HUES48 (cell line): ENCODE results near the gene MNS1.
A peak's percentile ranks its signal among the peaks of the same experiment; 100 is the strongest.
"Not testable (repeated sequence)": the region's sequence is repeated elsewhere in the genome, so short reads cannot be mapped to it uniquely, and the experiment has no call there.

Experiments
- H3K27ac ChIP-seq: one replicate; pipeline ENCODE4 v1.7.0; 2013; ENCODE audit warnings: low read depth, low read length, inconsistent platforms
- H3K27me3 ChIP-seq: 2 replicates; pipeline ENCODE4 v1.6.1; 2013; ENCODE audit warnings: mild to moderate bottlenecking, low read length; ENCODE audit not compliant: control insufficient read depth, insufficient read depth
- H3K36me3 ChIP-seq: 2 replicates; pipeline ENCODE4 v1.6.1; 2013; ENCODE audit warnings: low read length; ENCODE audit not compliant: control insufficient read depth, insufficient read depth
- H3K4me1 ChIP-seq: 2 replicates; pipeline ENCODE4 v1.6.1; 2013; ENCODE audit warnings: mild to moderate bottlenecking, low read length; ENCODE audit not compliant: control insufficient read depth, insufficient read depth
- H3K4me3 ChIP-seq: 2 replicates; pipeline ENCODE4 v1.5.1; 2013; ENCODE audit warnings: mild to moderate bottlenecking, low read depth, low read length
- H3K9ac ChIP-seq: 2 replicates; pipeline ENCODE4 v1.6.1; 2013; ENCODE audit warnings: mild to moderate bottlenecking, low read depth, low read length, moderate library complexity
- H3K9me3 ChIP-seq: 2 replicates; pipeline ENCODE4 v1.6.1; 2013; ENCODE audit warnings: low read length; ENCODE audit not compliant: control insufficient read depth, insufficient read depth

The MNS1 gene

GRCh38 chr15:56464893-56465520 is at the start of gene MNS1:
TSS of gene MNS1 (minus strand) at chr15:56465137. CDS start at chr15:56464972, 165 bp downstream.
- Histone ChIP-seq H3K9me3 (no peaks in the 10 kb centered on the region), H3K4me3 (peak within 1 kb of the TSS; percentile 73), H3K27me3 (peaks cover 8% of the 10 kb centered on the region), H3K9ac (peak within 1 kb of the TSS; percentile 38), H3K4me1 (no peaks in the 10 kb centered on the region), H3K27ac (no peak within 1 kb of the TSS), H3K36me3 (no peaks in the 10 kb centered on the region)

GRCh38 chr15:56496635-56497034 is 31.7 kb upstream of the MNS1 start:
- no peak overlapping the region for H3K9ac ChIP-seq
- no peaks in the 10 kb centered on the region for H3K4me1 ChIP-seq
- no peak overlapping the region for H3K27ac ChIP-seq

GRCh38 chr15:56495533-56495932 is 30.6 kb upstream of the MNS1 start:
- H3K4me1 ChIP-seq = no peaks in the 10 kb centered on the region
- no peaks in the 10 kb centered on the region for H3K27me3 ChIP-seq
- H3K27ac ChIP-seq = no peak overlapping the region

More at GRCh38 chr15:56496635-56497034, 31.7 kb upstream of the MNS1 start:
- no peaks in the 10 kb centered on the region for H3K9me3 ChIP-seq
- H3K4me3 ChIP-seq = no peak overlapping the region
- H3K27me3 ChIP-seq = no peaks in the 10 kb centered on the region
- no peaks in the 10 kb centered on the region for H3K36me3 ChIP-seq

GRCh38 chr15:56495053-56495452 is 30.1 kb upstream of the MNS1 start:
- Histone ChIP-seq H3K9me3 (no peaks in the 10 kb centered on the region), H3K4me1 (no peaks in the 10 kb centered on the region), H3K27me3 (no peaks in the 10 kb centered on the region), H3K36me3 (no peaks in the 10 kb centered on the region), H3K27ac (no peak overlapping the region), H3K4me3 (no peak overlapping the region), H3K9ac (no peak overlapping the region)

More at GRCh38 chr15:56495533-56495932, 30.6 kb upstream of the MNS1 start:
- Histone ChIP-seq H3K36me3 (no peaks in the 10 kb centered on the region), H3K4me3 (no peak overlapping the region), H3K9me3 (no peaks in the 10 kb centered on the region), H3K9ac (no peak overlapping the region)

GRCh38 chr15:56492791-56493555 is 28.0 kb upstream of the MNS1 start:
- Histone ChIP-seq H3K27ac (no peak overlapping the region), H3K4me1 (no peaks in the 10 kb centered on the region), H3K9me3 (no peaks in the 10 kb centered on the region), H3K9ac (no peak overlapping the region), H3K4me3 (no peak overlapping the region), H3K36me3 (no peaks in the 10 kb centered on the region), H3K27me3 (no peaks in the 10 kb centered on the region)

- no peak overlapping the region for H3K4me3 ChIP-seq
- no peak overlapping the region for H3K27ac ChIP-seq
- no peaks in the 10 kb centered on the region for H3K27me3 ChIP-seq
- H3K9me3 ChIP-seq = no peaks in the 10 kb centered on the region
- no peaks in the 10 kb centered on the region for H3K36me3 ChIP-seq
- H3K9ac ChIP-seq = no peak overlapping the region
- H3K4me1 ChIP-seq = no peaks in the 10 kb centered on the region
Observed at GRCh38 chr15:56492236-56492635, 27.3 kb upstream of the MNS1 start.

GRCh38 chr15:56491110-56491722 is 26.3 kb upstream of the MNS1 start:
- no peaks in the 10 kb centered on the region for H3K36me3 ChIP-seq
- no peaks in the 10 kb centered on the region for H3K27me3 ChIP-seq
- H3K9me3 ChIP-seq = no peaks in the 10 kb centered on the region; the same call in 1 of the 2 replicates
- H3K9ac ChIP-seq = no peak overlapping the region
- H3K4me1 ChIP-seq = no peaks in the 10 kb centered on the region
- no peak overlapping the region for H3K27ac ChIP-seq
- H3K4me3 ChIP-seq = no peak overlapping the region

- Histone ChIP-seq H3K36me3 (no peaks in the 10 kb centered on the region), H3K27me3 (no peaks in the 10 kb centered on the region), H3K4me1 (no peaks in the 10 kb centered on the region), H3K27ac (no peak overlapping the region), H3K9ac (no peak overlapping the region), H3K4me3 (no peak overlapping the region), H3K9me3 (peaks cover 6% of the 10 kb centered on the region)
Observed at GRCh38 chr15:56490461-56490860, 25.5 kb upstream of the MNS1 start.

GRCh38 chr15:56486206-56486605 is 21.3 kb upstream of the MNS1 start:
- H3K27ac ChIP-seq, H3K27me3 ChIP-seq, H3K9ac ChIP-seq, H3K4me3 ChIP-seq, H3K4me1 ChIP-seq, H3K36me3 ChIP-seq: not testable (repeated sequence)
- H3K9me3 ChIP-seq = peaks cover 12% of the 10 kb centered on the region

GRCh38 chr15:56485426-56485825 is 20.5 kb upstream of the MNS1 start:
- not testable (repeated sequence) for H3K27ac ChIP-seq, H3K4me1 ChIP-seq, H3K4me3 ChIP-seq, H3K27me3 ChIP-seq, H3K9ac ChIP-seq, H3K36me3 ChIP-seq
- peaks cover 12% of the 10 kb centered on the region for H3K9me3 ChIP-seq

- no peaks in the 10 kb centered on the region for H3K27me3 ChIP-seq
- no peak overlapping the region for H3K4me3 ChIP-seq
- H3K4me1 ChIP-seq = no peaks in the 10 kb centered on the region
Observed at GRCh38 chr15:56484287-56484686, 19.4 kb upstream of the MNS1 start.

More at GRCh38 chr15:56484287-56484686, 19.4 kb upstream of the MNS1 start:
- Histone ChIP-seq H3K27ac (no peak overlapping the region), H3K9me3 (peaks cover 12% of the 10 kb centered on the region), H3K9ac (no peak overlapping the region), H3K36me3 (no peaks in the 10 kb centered on the region)
